Hepatocyte (in vitro differentiated cells): ENCODE data around the gene BAHCC1. TPM values are rescaled to one million over a fixed set of nuclear protein-coding genes. Genes with fewer than 3 reads are reported as not detected.

Experiments
- DNase-seq: peaks from one replicate; pipeline ENCODE4 v3.0.0-alpha.2; 2016; ENCODE audit warnings: low spot score
- H2AFZ ChIP-seq: fragments of 200-600 bp; sonication (generic); 2 replicates; pipeline ENCODE4 v1.6.0; 2016; ENCODE audit warnings: antibody characterized with exemption, mild to moderate bottlenecking
- H3K27ac ChIP-seq: fragments of 200-600 bp; sonication (generic); 2 replicates; pipeline ENCODE4 v1.5.1; 2016; ENCODE audit warnings: mild to moderate bottlenecking
- H3K27me3 ChIP-seq: fragments of 200-600 bp; sonication (generic); 2 replicates; pipeline ENCODE4 v1.6.1; 2016
- H3K36me3 ChIP-seq: fragments of 200-600 bp; sonication (generic); replicated peaks from 2 replicates; pipeline ENCODE4 v1.5.1; 2016; ENCODE audit warnings: low read depth; ENCODE audit not compliant: insufficient read depth
- H3K4me1 ChIP-seq: fragments of 200-600 bp; sonication (generic); 2 replicates; pipeline ENCODE4 v1.5.1; 2016; ENCODE audit warnings: mild to moderate bottlenecking, moderate library complexity; ENCODE audit not compliant: insufficient read depth
- H3K4me2 ChIP-seq: fragments of 200-600 bp; sonication (generic); 2 replicates; pipeline ENCODE4 v1.6.0; 2016
- H3K4me3 ChIP-seq: fragments of 200-600 bp; sonication (generic); 2 replicates; pipeline ENCODE4 v1.5.1; 2016; ENCODE audit warnings: mild to moderate bottlenecking
- H3K79me2 ChIP-seq: fragments of 200-600 bp; sonication (generic); 2 replicates; pipeline ENCODE4 v1.6.0; 2017; ENCODE audit warnings: mild to moderate bottlenecking
- H3K9me2 ChIP-seq: fragments of 200-600 bp; sonication (generic); replicated peaks from 2 replicates; pipeline ENCODE4 v1.6.0; 2017; ENCODE audit warnings: mild to moderate bottlenecking; ENCODE audit not compliant: insufficient read depth
- H3K9me3 ChIP-seq: fragments of 200-600 bp; sonication (generic); 2 replicates; pipeline ENCODE4 v1.5.1; 2016; ENCODE audit warnings: low read depth, mild to moderate bottlenecking
- H4K20me1 ChIP-seq: fragments of 200-600 bp; sonication (generic); 2 replicates; pipeline ENCODE4 v1.6.0; 2016; ENCODE audit warnings: mild to moderate bottlenecking; ENCODE audit not compliant: insufficient read depth, poor library complexity, severe bottlenecking
- CTCF ChIP-seq: fragments of 200-600 bp; sonication (generic); IDR thresholded peaks from 2 replicates; pipeline ENCODE4 v1.5.1; 2016; ENCODE audit warnings: antibody characterized with exemption, mild to moderate bottlenecking; ENCODE audit not compliant: poor library complexity
- EZH2 ChIP-seq: fragments of 200-600 bp; sonication (generic); IDR thresholded peaks from 2 replicates; pipeline ENCODE4 v1.6.1; 2016; ENCODE audit warnings: antibody characterized with exemption, mild to moderate bottlenecking, borderline replicate concordance
- EZH2phosphoT487 ChIP-seq: fragments of 200-600 bp; sonication (generic); IDR thresholded peaks from one replicate; pipeline ENCODE4 v1.6.1; 2018; ENCODE audit warnings: antibody characterized with exemption, mild to moderate bottlenecking, low read depth, moderate library complexity; ENCODE audit not compliant: unreplicated experiment, severe bottlenecking
- WGBS: methylation state at CpG from one replicate; pipeline ENCODE4 v1.1.6; 2016; ENCODE audit warnings: low lambda C conversion rate; ENCODE audit errors: missing lambda C conversion rate; 5-methylcytosine and 5-hydroxymethylcytosine counted together
- polyA plus RNA-seq: library from polyadenylated mRNA; unstranded; fragments of >200 nt; fragmentation: Nextera tagmentation; extraction: Ambion mirVana; gene quantifications from 2 replicates; pipeline ENCODE4 v1.2.1, GENCODE V29; 2016
- total RNA-seq: library from RNA; depleted of rRNA; stranded (reverse); fragments of >200 nt; gene quantifications from 2 replicates; pipeline ENCODE4 v1.2.3, GENCODE V29; 2014

Gene BAHCC1
- total and polyA plus RNA-seq, 2 experiments from 2014 or later: 6.4 to 6.6 TPM

GRCh38 chr17:81394377-81394920, 808 bp upstream of the BAHCC1 start:
- peaks cover 45% of the 10 kb centered on the region for H3K4me1 ChIP-seq
- H3K36me3 ChIP-seq: no peaks in the 10 kb centered on the region
- H3K79me2 ChIP-seq: peaks cover 79% of the 10 kb centered on the region
- H3K9me2 ChIP-seq: no peaks in the 10 kb centered on the region
- H3K27me3 ChIP-seq: no peaks in the 10 kb centered on the region
- DNase-seq: no peak
- H3K27ac ChIP-seq: peak overlapping the region; percentile 3
- peak overlapping the region; percentile 74 for H3K4me2 ChIP-seq
- no peak overlapping the region for H2AFZ ChIP-seq
- 15% methylated on average over 16 of the region's 16 CpGs for WGBS
- no peak overlapping the region for H3K4me3 ChIP-seq
- TF ChIP-seq EZH2: no peak
- TF ChIP-seq CTCF: peak; percentile 2
- H3K9me3 ChIP-seq: no peaks in the 10 kb centered on the region
- H4K20me1 ChIP-seq: peaks cover 6% of the 10 kb centered on the region

GRCh38 chr17:81395600-81396277, 482 bp downstream of the BAHCC1 start:
- Histone ChIP-seq H3K27me3 (no peaks in the 10 kb centered on the region), H3K9me2 (no peaks in the 10 kb centered on the region), H3K27ac (peak overlapping the region; percentile 96), H3K4me2 (peak overlapping the region; percentile 95), H2AFZ (no peak overlapping the region), H3K4me3 (peak overlapping the region; percentile 31), H3K36me3 (no peaks in the 10 kb centered on the region), H3K4me1 (peaks cover 37% of the 10 kb centered on the region), H4K20me1 (peaks cover 6% of the 10 kb centered on the region), H3K9me3 (no peaks in the 10 kb centered on the region), H3K79me2 (peaks cover 78% of the 10 kb centered on the region)
- WGBS: under 1% methylated on average over 42 of the region's 43 CpGs
- TF ChIP-seq CTCF (no peak), EZH2phosphoT487 (peak; percentile 65)
- no peak for DNase-seq

- H3K4me1 ChIP-seq: peaks cover 37% of the 10 kb centered on the region
- peak overlapping the region; percentile 22 for H2AFZ ChIP-seq
- WGBS: 2% methylated on average over 39 of the region's 54 CpGs
- peaks cover 6% of the 10 kb centered on the region for H4K20me1 ChIP-seq
- peak overlapping the region; percentile 95 for H3K4me2 ChIP-seq
- peaks cover 78% of the 10 kb centered on the region for H3K79me2 ChIP-seq
- DNase-seq: no peak
- H3K27me3 ChIP-seq: no peaks in the 10 kb centered on the region
- no peaks in the 10 kb centered on the region for H3K9me2 ChIP-seq
- no peaks in the 10 kb centered on the region for H3K36me3 ChIP-seq
- H3K4me3 ChIP-seq: peak overlapping the region; percentile 31
- TF ChIP-seq EZH2 (no peak), EZH2phosphoT487 (no peak), CTCF (no peak)
- peak overlapping the region; percentile 96 for H3K27ac ChIP-seq
- H3K9me3 ChIP-seq: no peaks in the 10 kb centered on the region
These were observed 1.0 kb downstream of the BAHCC1 start for GRCh38 chr17:81396278-81396721.
